ENCODE results near the gene CERS4.
A peak's percentile ranks its signal among the peaks of the same experiment; 100 is the strongest.
"Not testable (repeated sequence)": the region's sequence is repeated elsewhere in the genome, so short reads cannot be mapped to it uniquely, and the experiment has no call there.

The CERS4 gene

DNA sequence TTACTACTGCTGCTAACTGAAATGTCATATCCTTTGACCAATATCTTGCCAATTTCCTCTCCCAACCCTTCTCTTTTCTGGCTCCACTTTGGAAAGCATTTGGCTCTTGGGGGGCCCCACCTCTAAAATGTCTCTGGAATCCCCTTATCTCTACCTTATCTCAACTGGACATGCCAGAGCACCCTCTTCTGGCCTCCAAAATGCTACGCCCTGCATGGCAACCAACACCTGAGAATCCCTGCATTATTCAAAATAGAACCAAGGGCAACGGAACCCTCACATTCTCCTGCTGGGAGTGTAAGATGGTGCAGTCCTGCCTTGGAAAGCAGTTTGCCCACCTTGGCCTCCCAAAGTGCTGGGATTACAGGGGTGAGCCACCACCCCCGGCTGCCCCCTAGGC lies 35.3 kb downstream of the CERS4 start:
- DNase-seq = no peak

DNA sequence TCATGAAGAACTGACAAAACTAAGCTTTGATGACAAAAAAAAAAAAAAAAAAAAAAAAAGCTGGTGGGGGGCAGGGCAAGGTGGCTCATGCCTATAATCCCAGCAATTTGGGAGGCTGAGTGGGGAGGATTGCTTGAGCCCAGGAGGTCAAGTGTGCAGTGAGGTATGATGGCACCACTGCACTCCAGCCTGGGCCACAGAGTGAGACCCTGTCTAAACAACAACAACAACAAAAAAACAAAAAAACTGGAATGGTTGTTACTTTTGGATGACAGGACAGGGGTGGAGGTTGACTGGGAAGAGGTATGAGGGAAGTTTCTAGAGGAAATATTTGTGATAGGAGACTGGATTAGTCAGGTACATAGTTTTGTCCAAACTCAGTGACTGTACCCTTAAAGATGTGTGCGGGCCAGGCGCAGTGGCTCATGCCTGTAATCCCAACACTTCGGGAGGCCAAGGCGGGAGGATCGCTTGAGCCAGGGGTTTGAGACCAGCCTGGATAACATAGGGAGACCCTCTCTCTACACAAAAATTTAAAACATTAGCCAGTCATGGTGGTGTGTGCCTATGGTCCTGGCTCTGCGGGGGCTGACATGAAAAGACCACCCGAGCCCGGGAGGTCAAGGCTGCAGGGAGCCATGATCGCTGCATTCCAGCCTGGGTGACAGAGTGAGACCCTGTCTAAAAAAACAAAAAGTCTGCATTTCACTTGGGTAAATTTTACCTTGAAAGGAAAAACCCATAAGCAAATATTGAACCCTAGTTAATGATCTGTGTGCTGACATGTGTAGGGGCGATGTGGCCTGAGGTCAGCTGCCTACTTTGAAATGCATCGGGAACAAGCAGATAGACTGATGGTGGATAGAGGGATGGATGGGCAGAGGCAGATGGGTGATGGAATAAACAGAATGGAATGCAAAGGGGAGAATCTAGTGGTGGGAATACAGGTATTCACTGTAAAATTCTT lies 37.0 kb downstream of the CERS4 start:
- DNase-seq = no peak

GRCh38 chr19:8247129-8247890 lies 38.1 kb downstream of the CERS4 start:
- DNase-seq = not testable (repeated sequence)

GRCh38 chr19:8248348-8249328 lies 39.5 kb downstream of the CERS4 start:
- DNase-seq = no peak

GRCh38 chr19:8250596-8250995 lies 41.4 kb downstream of the CERS4 start:
- DNase-seq = no peak

DNA sequence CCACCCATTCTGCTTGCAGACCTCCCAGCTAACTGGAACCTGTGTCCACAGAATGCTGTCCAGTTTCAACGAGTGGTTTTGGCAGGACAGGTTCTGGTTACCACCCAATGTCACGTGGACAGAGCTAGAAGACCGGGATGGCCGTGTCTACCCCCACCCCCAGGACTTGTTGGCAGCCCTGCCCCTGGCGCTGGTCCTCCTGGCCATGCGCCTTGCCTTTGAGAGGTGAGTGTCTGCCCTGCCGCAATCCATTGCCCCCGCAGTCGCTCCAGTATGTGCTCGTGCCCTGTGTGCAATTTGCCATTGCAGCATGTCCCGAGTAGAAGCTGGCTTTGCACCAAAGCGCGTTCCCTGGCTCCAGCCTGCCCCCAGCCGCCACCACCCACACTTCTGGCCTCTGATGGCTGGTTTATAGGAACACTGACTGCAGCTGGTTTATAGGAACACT lies 41.9 kb downstream of the CERS4 start:
- DNase-seq = no peak

DNA sequence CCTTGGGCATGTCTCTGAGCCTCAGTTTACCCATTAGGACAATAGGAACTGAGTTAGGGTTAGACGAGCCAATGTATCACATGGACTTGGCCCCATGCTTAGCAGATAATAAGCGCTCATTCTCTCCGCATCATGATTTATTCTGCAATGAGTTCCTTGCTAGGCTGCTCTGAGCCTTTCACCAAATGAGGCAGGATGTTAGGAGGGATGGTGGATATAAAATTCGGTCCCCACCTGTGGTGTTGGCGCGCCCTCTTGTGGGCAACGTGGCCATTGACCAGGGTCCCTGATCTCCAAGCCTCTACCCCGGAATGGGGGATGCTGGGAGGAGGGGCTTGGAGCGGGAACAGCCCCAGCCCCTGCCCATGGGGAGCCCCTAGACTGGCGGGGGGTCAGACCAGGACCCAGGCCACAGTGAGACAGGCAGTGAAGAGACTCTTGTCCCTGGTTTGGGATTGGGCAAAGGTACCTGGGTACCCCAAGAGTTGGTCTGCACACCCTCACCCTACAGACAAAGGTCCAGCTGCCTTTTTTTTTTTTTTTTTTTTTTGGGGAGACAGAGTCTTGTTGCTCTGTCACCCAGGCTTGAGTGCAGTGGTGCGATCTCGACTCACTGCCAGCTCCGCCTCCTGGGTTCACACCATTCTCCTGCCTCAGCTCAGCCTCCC lies 43.9 kb downstream of the CERS4 start:
- peak; percentile 67 for DNase-seq

DNA sequence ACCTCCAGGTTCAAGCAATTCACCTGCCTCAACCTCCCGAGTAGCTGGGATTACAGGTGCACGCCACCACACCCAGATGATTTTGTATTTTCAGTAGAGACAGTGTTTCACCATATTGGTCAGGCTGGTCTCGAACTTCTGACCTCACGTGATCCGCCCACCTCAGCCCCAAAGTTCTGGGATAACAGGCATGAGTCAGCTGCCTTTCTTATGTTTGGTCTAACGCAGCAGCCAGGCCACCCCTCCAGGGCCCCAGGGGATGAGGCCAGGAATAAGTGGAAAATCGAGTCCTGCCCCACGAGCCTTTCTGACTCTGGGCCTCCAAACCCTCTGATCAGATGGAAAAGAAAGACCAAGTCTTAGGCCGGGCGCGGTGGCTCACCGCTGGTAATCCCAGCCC lies 44.5 kb downstream of the CERS4 start:
- DNase-seq = no peak

DNA sequence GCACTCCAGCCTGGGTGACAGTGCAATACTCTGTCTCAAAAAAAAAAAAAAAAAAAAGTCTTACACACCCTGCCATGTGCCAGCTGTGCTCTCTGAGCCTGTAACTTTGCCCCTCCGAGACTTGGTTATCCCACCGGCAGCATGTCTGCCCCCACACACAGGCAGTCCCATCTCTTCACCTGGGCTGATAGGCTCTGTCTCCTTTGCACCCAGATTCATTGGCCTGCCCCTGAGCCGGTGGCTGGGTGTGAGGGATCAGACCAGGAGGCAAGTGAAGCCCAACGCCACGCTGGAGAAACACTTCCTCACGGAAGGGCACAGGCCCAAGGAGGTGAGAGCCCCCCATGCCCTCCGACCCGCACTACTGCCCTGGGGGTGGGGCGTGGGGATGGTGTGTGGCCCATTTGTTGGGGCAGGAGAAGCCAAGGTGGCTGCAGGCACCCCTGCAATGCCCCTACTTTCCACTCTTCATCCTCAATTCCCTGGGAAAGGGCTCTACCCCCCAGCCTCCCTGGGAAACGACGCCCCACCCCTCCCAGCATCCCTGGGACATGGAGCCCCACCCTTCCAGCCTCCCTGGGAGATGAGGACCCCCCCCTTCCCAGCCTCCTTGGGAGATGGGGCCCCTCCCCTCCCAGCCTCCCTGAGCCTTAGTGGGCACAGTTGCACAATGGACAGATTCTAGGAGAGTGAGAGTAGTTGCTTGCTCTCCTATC lies 45.3 kb downstream of the CERS4 start:
- DNase-seq = no peak

DNA sequence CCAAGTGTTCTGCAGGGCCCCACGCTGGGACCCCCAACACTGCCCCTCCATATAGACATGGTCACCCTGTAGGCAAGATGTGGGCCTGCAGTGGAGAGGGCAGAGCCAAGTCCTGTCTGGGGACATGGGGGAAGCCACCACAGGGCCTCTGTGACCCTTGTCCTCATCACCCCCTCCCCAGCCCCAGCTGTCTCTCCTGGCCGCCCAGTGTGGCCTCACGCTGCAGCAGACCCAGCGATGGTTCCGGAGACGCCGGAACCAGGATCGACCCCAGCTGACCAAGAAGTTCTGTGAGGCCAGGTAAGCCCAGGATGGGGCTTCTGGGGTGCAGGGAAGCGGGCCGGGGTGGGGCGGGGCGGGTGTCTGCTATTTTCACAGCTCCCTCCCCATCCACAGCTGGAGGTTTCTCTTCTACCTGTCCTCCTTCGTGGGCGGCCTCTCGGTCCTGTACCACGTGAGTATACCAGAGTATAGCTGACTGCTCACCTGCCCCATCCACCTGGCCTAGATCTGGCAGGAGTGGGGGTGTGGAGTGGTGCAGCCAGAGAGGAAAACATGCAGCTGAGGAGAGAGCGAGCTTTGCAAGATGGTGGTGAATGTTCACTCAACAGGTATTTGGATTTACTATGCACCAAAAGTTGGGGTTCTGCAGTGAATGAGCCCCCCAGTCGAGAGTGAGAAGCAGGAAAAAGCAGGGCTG lies 46.4 kb downstream of the CERS4 start:
- no peak for DNase-seq

- DNase-seq = no peak
These were observed 47.3 kb downstream of the CERS4 start for GRCh38 chr19:8256276-8257051.

GRCh38 chr19:8257052-8257443 lies 47.9 kb downstream of the CERS4 start:
- DNase-seq = no peak

DNA sequence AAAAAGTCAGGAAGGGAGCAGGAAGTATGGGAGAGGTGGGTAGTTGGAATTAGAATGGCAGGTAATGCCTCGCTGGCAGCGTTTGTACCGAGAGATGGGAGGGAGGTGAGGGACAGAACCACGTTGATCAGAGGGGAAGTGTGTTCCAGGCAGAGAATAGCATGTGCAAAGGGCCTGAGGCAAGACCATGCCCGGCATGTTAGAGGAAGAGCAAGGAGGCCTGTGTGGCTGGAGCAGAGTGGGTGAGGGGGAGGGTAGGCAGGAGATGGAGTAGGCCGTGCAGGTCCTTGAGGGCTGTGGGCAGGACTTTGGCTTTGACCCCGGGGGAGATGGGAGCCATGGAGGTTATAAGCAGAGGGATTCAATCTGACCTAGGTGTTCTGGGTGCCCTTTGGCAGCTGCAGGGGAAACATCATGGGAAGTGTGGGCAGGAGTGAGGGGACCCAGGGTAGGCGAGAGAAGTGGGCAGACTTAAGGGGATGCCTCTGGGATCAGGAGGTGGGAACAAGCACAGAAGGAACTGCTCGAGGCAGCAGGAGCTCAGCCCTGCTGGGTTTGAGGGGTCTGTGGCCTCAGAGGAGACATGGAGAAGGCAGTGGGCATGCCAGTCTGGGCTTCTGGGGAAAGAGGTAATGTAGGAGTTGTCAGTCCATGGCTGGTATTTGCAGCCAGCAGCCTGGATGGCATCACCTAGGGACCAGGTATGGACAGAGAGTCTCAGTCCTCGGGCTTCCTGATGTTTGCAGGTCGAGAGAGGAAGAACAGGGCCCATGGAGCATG lies 50.2 kb downstream of the CERS4 start:
- no peak for DNase-seq

DNA sequence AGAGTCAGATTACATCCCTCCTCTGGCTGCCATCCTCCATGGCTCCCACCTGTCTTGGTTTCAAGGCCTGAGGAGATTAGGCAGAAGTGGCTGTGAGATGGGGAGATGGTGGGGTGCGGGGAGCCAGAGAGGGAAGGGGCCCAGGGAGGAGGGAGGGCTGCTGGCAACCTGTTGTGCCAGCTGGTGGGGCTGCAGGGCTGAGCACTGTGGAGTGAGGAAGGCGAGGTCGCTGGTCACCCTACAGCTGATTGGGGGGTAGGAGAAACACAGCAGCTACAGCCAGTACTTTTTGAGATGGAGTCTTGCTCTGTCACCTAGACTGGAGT lies 50.7 kb downstream of the CERS4 start:
- no peak for DNase-seq

GRCh38 chr19:8261347-8261746 lies 52.2 kb downstream of the CERS4 start:
- DNase-seq = no peak

GRCh38 chr19:8261881-8262280 lies 52.7 kb downstream of the CERS4 start:
- DNase-seq = no peak

- DNase-seq = no peak
These were observed 53.3 kb downstream of the CERS4 start for GRCh38 chr19:8262431-8262830.

DNA sequence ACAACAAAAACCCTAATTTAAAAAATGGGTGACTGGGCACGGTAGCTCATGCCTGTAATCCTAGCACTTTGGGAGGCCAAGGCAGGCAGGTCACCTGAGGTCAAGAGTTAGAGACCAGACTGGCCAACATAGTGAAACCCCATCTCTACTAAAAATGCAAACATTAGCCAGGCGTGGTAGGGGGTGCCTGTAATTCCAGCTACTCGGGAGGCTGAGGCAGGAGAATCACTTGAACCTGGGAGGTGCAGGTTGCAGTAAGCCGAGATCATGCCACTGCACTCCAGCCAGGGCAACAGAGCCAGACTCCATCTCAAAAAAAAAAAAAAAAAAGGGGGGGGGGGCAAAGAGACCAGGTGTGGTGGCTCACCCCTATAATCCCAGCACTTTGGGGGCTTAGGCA lies 55.1 kb downstream of the CERS4 start:
- DNase-seq = not testable (repeated sequence)

DNA sequence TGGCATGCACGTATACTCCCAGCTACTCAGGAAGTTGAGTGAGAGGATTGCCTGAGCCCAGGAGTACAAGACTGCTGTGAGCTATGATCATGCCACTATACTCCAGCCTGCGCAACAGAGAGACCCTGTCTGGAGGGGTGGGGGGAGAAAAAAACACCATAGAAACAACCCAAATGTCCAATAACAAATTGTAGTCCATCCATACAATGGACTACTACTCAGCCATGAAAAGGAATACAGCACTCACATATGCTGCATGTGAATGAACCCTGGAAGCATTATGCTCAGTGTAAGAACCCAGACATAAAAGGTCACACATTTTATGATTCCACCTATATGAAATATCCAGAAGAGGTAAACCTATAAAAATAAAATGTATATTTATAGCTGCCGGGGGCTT lies 56.7 kb downstream of the CERS4 start:
- DNase-seq = no peak

All from T1000 (cell line).